Caco-2 (cell line): ENCODE data around the gene PRPH. TPM values are rescaled to one million over a fixed set of nuclear protein-coding genes. Genes with fewer than 3 reads are reported as not detected.

Source experiments
- BruUV-seq: library from RNA; stranded (reverse); fragments of 400-500 nt; replicated peaks from 2 replicates; lab custom pipeline; 2021; lab: Mats Ljungman, UMichigan
- CTCF ChIA-PET: fragments of 300-600 bp; sonication (Branson Sonifier 250); formaldehyde crosslinking; loops from one replicate; lab custom pipeline; 2022; ENCODE audit warnings: antibody characterized with exemption; lab: Charles Lee
- POLR2A ChIA-PET: fragments of 300-600 bp; sonication (Branson Sonifier 250); formaldehyde crosslinking; loops from one replicate; lab custom pipeline; 2022; ENCODE audit warnings: antibody characterized with exemption; lab: Charles Lee
- DNase-seq, 2 experiments: peaks; one replicate each; pipeline versions ENCODE4 v3.0.0 to v3.0.0-alpha.2; 2020 to 2022
- H3K27me3 ChIP-seq: replicated peaks from 2 replicates; pipeline ENCODE4 v1.6.0; 2011; ENCODE audit warnings: low read length; ENCODE audit not compliant: control insufficient read depth, insufficient read depth
- H3K36me3 ChIP-seq: 2 replicates; pipeline ENCODE4 v1.5.1; 2011; ENCODE audit warnings: low read length; ENCODE audit not compliant: control insufficient read depth, insufficient read depth
- H3K4me1 ChIP-seq: fragments of 250-450 bp; sonication (Bioruptor Pico); 2 replicates; pipeline ENCODE4 v1.5.1; 2020; ENCODE audit warnings: mild to moderate bottlenecking
- H3K4me3 ChIP-seq: 2 replicates; pipeline ENCODE4 v1.5.1; 2011; ENCODE audit warnings: low read depth, mild to moderate bottlenecking, control low read depth, low read length
- H3K9me3 ChIP-seq: fragments of 250-450 bp; sonication (Bioruptor Pico); 2 replicates; pipeline ENCODE4 v1.5.1; 2020; ENCODE audit warnings: mild to moderate bottlenecking, moderate library complexity
- H3K27ac Mint-ChIP-seq: one replicate; pipeline ENCODE4 v1.8.0; 2022; ENCODE audit warnings: mixed read lengths; ENCODE audit not compliant: unreplicated experiment
- H3K27me3 Mint-ChIP-seq: one replicate; pipeline ENCODE4 v1.8.0; 2022; ENCODE audit warnings: mixed read lengths; ENCODE audit not compliant: insufficient read depth, unreplicated experiment
- H3K36me3 Mint-ChIP-seq: one replicate; pipeline ENCODE4 v1.8.0; 2022; ENCODE audit warnings: mild to moderate bottlenecking, mixed read lengths; ENCODE audit not compliant: insufficient read depth, unreplicated experiment
- H3K4me1 Mint-ChIP-seq: one replicate; pipeline ENCODE4 v1.8.0; 2022; ENCODE audit warnings: low read depth, mixed read lengths; ENCODE audit not compliant: unreplicated experiment
- H3K4me3 Mint-ChIP-seq: one replicate; pipeline ENCODE4 v1.8.0; 2022; ENCODE audit warnings: mild to moderate bottlenecking, moderate library complexity, mixed read lengths; ENCODE audit not compliant: unreplicated experiment
- H3K9me3 Mint-ChIP-seq: one replicate; pipeline ENCODE4 v1.8.0; 2022; ENCODE audit warnings: mixed read lengths; ENCODE audit not compliant: unreplicated experiment
- intact Hi-C: fragments of 100-400 bp; cut with micrococcal nuclease; formaldehyde crosslinking; loops from one replicate; pipeline ENCODE4 v1.10.0; 2022; ENCODE audit not compliant: unreplicated experiment
- total RNA-seq: library from RNA; stranded (reverse); gene quantifications from 2 replicates; pipeline ENCODE4 v1.2.3, GENCODE V29; 2022
- TF ChIP-seq, protein P1 (sequence below), 2 experiments: fragments of 200-600 bp in 1 of 2; IDR thresholded peaks; 1 replicate in 1 of 2; 2 replicates in 1 of 2; pipeline versions ENCODE4 v1.5.1 to v1.8.0; 2011 to 2022; ENCODE audit warnings: antibody characterized with exemption in 1 of 2, control low read depth in 1 of 2, inconsistent platforms in 1 of 2, low read depth in 1 of 2, low read length in 1 of 2, mild to moderate bottlenecking in 1 of 2, moderate library complexity in 1 of 2; ENCODE audit not compliant: insufficient read depth in 1 of 2, severe bottlenecking in 1 of 2, unreplicated experiment in 1 of 2

PRPH gene
- total RNA-seq, 1 experiment from 2014 or later: 4.9 TPM

DNA sequence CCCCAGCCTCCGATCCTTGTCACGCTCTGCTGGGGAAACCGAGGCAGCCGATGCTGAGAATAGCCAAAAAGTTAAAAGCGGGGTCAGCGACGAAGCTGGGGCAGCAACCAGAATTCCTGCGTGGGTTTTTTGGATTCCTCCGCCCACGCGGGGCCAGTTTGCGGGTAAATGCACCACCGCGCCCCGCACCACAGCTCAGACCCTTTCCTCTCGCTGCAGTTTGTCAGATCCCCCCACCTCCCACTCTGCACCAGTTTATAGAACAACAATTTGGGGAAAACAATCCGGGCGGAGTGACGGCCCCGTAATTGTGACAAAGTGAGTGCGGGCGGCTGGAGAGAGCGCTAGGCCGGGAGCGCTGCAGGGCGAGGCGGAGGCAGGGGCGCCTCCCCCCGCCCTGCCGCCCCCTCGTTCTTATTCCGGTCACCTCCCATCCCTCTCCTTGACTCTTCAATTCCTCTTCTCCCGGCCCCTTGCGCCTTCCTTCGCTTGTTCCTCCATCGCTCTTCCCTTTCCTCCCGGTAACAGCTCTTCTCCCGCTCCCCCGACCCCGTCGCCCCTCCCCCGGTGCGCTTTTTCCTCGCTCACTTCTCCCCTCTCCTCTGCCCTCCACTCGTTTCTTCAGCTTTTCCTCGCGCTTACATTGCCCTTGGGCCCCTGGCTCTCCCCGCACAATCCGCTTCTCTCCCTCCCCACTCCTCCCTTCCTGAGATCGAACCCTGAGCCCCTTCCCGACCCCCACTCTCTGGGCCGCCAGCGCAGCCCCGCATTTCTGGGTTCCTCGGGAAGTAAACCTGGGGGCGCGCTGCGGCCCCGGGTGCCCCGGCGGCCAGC, 51.1 kb downstream of the PRPH start:
- peaks cover 16% of the 10 kb centered on the region for H3K4me1 ChIP-seq
- ChIA-PET POLR2A (interaction anchor here (0.7 to 2.7 kb wide), 3 partner anchors 14 to 23 kb away, joined by 5 to 30 read pairs (median 20); partner anchors contain the start of genes SPATS2 and TROAP), CTCF (interaction anchor here (0.9 to 3.5 kb wide), 11 partner anchors 8 to 167 kb away, joined by 3 to 153 read pairs (median 30); partner anchors contain the start of genes C1QL4, SPATS2 and TROAP)
- H3K27me3 ChIP-seq: no peaks in the 10 kb centered on the region
- H3K4me3 Mint-ChIP-seq: peak overlapping the region; percentile 90
- H3K36me3 ChIP-seq: 0 out of 2 replicates have a peak, but pooled peaks cover 1% of the 10 kb centered on the region
- H3K27me3 Mint-ChIP-seq: no peaks in the 10 kb centered on the region
- DNase-seq: peak in 1 of 2 experiments; percentile 32
- no peaks in the 10 kb centered on the region for H3K9me3 Mint-ChIP-seq
- TF ChIP-seq, protein P1, sequence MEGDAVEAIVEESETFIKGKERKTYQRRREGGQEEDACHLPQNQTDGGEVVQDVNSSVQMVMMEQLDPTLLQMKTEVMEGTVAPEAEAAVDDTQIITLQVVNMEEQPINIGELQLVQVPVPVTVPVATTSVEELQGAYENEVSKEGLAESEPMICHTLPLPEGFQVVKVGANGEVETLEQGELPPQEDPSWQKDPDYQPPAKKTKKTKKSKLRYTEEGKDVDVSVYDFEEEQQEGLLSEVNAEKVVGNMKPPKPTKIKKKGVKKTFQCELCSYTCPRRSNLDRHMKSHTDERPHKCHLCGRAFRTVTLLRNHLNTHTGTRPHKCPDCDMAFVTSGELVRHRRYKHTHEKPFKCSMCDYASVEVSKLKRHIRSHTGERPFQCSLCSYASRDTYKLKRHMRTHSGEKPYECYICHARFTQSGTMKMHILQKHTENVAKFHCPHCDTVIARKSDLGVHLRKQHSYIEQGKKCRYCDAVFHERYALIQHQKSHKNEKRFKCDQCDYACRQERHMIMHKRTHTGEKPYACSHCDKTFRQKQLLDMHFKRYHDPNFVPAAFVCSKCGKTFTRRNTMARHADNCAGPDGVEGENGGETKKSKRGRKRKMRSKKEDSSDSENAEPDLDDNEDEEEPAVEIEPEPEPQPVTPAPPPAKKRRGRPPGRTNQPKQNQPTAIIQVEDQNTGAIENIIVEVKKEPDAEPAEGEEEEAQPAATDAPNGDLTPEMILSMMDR (IDR thresholded peaks at IDR 0.05; ENCODE audit: insufficient read depth in 1 of 2, low read depth in 1 of 2, low read length in 1 of 2, severe bottlenecking in 1 of 2, unreplicated experiment in 1 of 2): no peak
- H3K4me1 Mint-ChIP-seq: peaks cover 14% of the 10 kb centered on the region
- no peaks in the 10 kb centered on the region for H3K9me3 ChIP-seq
- H3K36me3 Mint-ChIP-seq: peaks cover 19% of the 10 kb centered on the region
- BruUV-seq: no TSS peak
- H3K4me3 ChIP-seq: peak overlapping the region; percentile 43
- intact Hi-C loops: loop anchor here (2.0 kb wide), 2 partner anchors 49 to 57 kb away; no protein-coding TSS in a partner anchor
- H3K27ac Mint-ChIP-seq: peak overlapping the region; percentile 98

DNA sequence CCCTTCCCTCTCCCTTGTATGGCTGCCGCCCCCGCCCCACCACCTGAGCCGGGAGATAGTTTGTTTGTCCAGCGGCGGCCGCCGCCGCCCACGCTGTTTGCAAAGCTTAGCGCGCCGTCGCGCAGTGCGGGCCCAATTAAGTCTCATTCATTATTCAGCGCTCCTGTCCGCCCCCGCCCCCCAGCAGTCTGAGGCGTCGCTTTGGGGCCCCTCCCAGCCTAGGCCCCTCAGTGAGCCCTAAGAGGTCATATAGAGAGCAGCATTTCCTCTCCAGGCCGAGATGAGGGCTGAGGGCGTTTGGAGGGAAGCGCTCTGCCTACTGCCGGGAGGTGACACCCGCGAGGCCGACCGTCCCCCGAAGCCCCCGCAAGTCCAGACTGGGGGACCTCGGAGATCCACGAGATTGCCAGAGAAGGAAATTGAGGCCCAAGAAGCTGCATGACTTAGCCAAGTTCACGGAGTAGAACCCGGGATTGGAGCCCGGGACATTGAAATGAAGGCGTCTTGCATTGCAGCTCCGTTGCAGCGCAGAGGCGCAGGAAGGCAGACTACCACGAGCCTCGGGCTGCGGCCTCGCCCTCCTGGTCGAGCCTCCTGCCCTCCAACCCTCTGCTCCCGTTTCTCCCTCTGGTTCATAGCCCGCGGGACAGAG, 51.8 kb downstream of the PRPH start, which contains the start of gene DNAJC22:
DNAJC22 (plus strand) TSS at position 230 of the 652 bp plus-strand sequence. CDS start 1,985 bp downstream, outside the sequence.
- no TSS peak for BruUV-seq
- intact Hi-C loops: loop anchor here (1.0 to 2.0 kb wide), 3 partner anchors 15 to 58 kb away; no protein-coding TSS in a partner anchor
- DNase-seq: peak; percentile 61 to 63
- Histone ChIP-seq H3K4me1 (peaks cover 16% of the 10 kb centered on the region), H3K36me3 (peaks cover 4% of the 10 kb centered on the region), H3K27me3 (no peaks in the 10 kb centered on the region), H3K9me3 (no peaks in the 10 kb centered on the region), H3K4me3 (peak within 1 kb of the TSS; percentile 43)
- peaks cover 26% of the 10 kb centered on the region for H3K36me3 Mint-ChIP-seq
- TF ChIP-seq, protein P1 (IDR thresholded peaks at IDR 0.05; ENCODE audit: insufficient read depth in 1 of 2, low read depth in 1 of 2, low read length in 1 of 2, severe bottlenecking in 1 of 2, unreplicated experiment in 1 of 2): peak in 1 of 2 experiments; percentile 0
- peak within 1 kb of the TSS; percentile 90 for H3K4me3 Mint-ChIP-seq
- ChIA-PET POLR2A (interaction anchor here (0.5 to 2.7 kb wide), 6 partner anchors 10 to 213 kb away, joined by 3 to 30 read pairs (median 8); partner anchors contain the start of genes SPATS2 and TROAP), CTCF (interaction anchor here (0.5 to 3.5 kb wide), 27 partner anchors 9 to 389 kb away, joined by 3 to 153 read pairs (median 5); partner anchors contain the start of genes ARF3, C1QL4, KCNH3 and PRPH)
- no peaks in the 10 kb centered on the region for H3K27me3 Mint-ChIP-seq
- peak within 1 kb of the TSS; percentile 98 for H3K27ac Mint-ChIP-seq
- H3K4me1 Mint-ChIP-seq: peaks cover 14% of the 10 kb centered on the region
- no peaks in the 10 kb centered on the region for H3K9me3 Mint-ChIP-seq
